HepG2 (cell line): Measurements from ENCODE around the gene EIF2S2. TPM values are rescaled to one million over a fixed set of nuclear protein-coding genes. Genes with fewer than 3 reads are reported as not detected.
A peak's percentile ranks its signal among the peaks of the same experiment; 100 is the strongest.
"Not testable (repeated sequence)": the region's sequence is repeated elsewhere in the genome, so short reads cannot be mapped to it uniquely, and the experiment has no call there.

Experiments
- ATAC-seq: fragments of 200-7000 bp; cut with Tn5 transposase; 3 replicates; pipeline ENCODE4 v1.9.1; 2020; ENCODE audit warnings: mild to moderate bottlenecking, moderate library complexity
- BruUV-seq: library from RNA; stranded (reverse); fragments of 400-500 nt; replicated peaks from 2 replicates; lab custom pipeline; 2021; lab: Mats Ljungman, UMichigan
- CTCF ChIA-PET: fragments of 300-600 bp; formaldehyde crosslinking; extraction: SDS; loops from one replicate; lab custom pipeline; 2021; ENCODE audit warnings: low total read pairs, inconsistent platforms, low intra/inter-chr PET ratio; lab: Yijun Ruan, JAX
- POLR2A ChIA-PET: fragments of 350-600 bp; sonication (Branson Sonifier 250); formaldehyde crosslinking; loops from one replicate; lab custom pipeline; 2020; ENCODE audit warnings: antibody characterized with exemption, inconsistent platforms; lab: Yijun Ruan, JAX
- DNase-seq: peaks from one replicate; pipeline ENCODE4 v3.0.0-alpha.2; 2015; ENCODE audit warnings: low spot score
- FAIRE-seq: peaks from 3 replicates; lab custom pipeline; 2011; peaks lifted over from hg19 to GRCh38; lab: Jason Lieb, UNC
- H2AFZ ChIP-seq: one replicate; pipeline ENCODE4 v1.6.1; 2011; ENCODE audit warnings: low read length, inconsistent platforms
- H3K27ac ChIP-seq: fragments of 300-600 bp; 3 replicates; pipeline ENCODE4 v1.8.0; 2011; ENCODE audit warnings: mixed run types, mild to moderate bottlenecking, mixed read lengths, low read length, inconsistent platforms; ENCODE audit not compliant: insufficient read depth; ENCODE audit errors: extremely low read length
- H3K27me3 ChIP-seq, 2 experiments: fragments of 200-600 bp in 1 of 2; 2 replicates in 1 of 2; 3 replicates in 1 of 2; pipeline versions ENCODE4 v1.6.0 to v1.8.0; 2011; ENCODE audit warnings: low read length in 2 of 2, mild to moderate bottlenecking in 2 of 2, moderate library complexity in 2 of 2, inconsistent platforms in 1 of 2; ENCODE audit not compliant: insufficient read depth in 2 of 2, control insufficient read depth in 1 of 2
- H3K36me3 ChIP-seq, 2 experiments: fragments of 200-600 bp in 1 of 2; replicated peaks in 1 of 2; 2 replicates in 1 of 2; 3 replicates in 1 of 2; pipeline versions ENCODE4 v1.5.1 to v1.8.0; 2011; ENCODE audit warnings: low read length in 2 of 2, inconsistent platforms in 1 of 2; ENCODE audit not compliant: insufficient read depth in 2 of 2, control insufficient read depth in 1 of 2
- H3K4me1 ChIP-seq: 2 replicates; pipeline ENCODE4 v1.5.1; 2012; ENCODE audit warnings: low read length, inconsistent platforms; ENCODE audit not compliant: insufficient read depth
- H3K4me2 ChIP-seq: 2 replicates; pipeline ENCODE4 v1.6.0; 2011; ENCODE audit warnings: low read depth, low read length, inconsistent platforms
- H3K4me3 ChIP-seq, 3 experiments: fragments of 200-600 bp in 1 of 3; sonication (generic), shearing (Covaris generic) in 1 of 3; replicated peaks in 1 of 3; 2 replicates each; pipeline ENCODE4 v1.5.1; 2011 to 2016; ENCODE audit warnings: low read length in 3 of 3, inconsistent platforms in 2 of 3, low read depth in 2 of 3, mild to moderate bottlenecking in 2 of 3, control low read depth in 1 of 3, mixed read lengths in 1 of 3; ENCODE audit not compliant: insufficient read depth in 1 of 3
- H3K79me2 ChIP-seq: one replicate; pipeline ENCODE4 v1.6.1; 2011; ENCODE audit warnings: low read length, inconsistent platforms; ENCODE audit not compliant: insufficient read depth
- H3K9ac ChIP-seq: 2 replicates; pipeline ENCODE4 v1.6.0; 2011; ENCODE audit warnings: mild to moderate bottlenecking, low read depth, low read length, inconsistent platforms; ENCODE audit not compliant: insufficient read depth
- H3K9me3 ChIP-seq: 2 replicates; pipeline ENCODE4 v1.5.1; 2012; ENCODE audit warnings: mild to moderate bottlenecking, low read length
- H4K20me1 ChIP-seq: 2 replicates; pipeline ENCODE4 v1.6.0; 2011; ENCODE audit warnings: inconsistent platforms, mild to moderate bottlenecking, low read length, moderate library complexity; ENCODE audit not compliant: insufficient read depth
- FOSL2 ChIP-seq: sonication (generic); formaldehyde crosslinking; IDR thresholded peaks from 2 replicates; pipeline ENCODE4 v1.4.0; 2020; ENCODE audit warnings: missing genetic modification reagents
- GFI1 ChIP-seq: sonication (generic); formaldehyde crosslinking; IDR thresholded peaks from 2 replicates; pipeline ENCODE4 v1.5.0; 2020; ENCODE audit warnings: missing genetic modification reagents, mild to moderate bottlenecking, borderline replicate concordance
- HDAC1 ChIP-seq: sonication (generic); formaldehyde crosslinking; IDR thresholded peaks from 2 replicates; pipeline ENCODE4 v1.5.1; 2020; ENCODE audit warnings: mild to moderate bottlenecking, missing genetic modification reagents
- HNF1B ChIP-seq: sonication (generic); formaldehyde crosslinking; IDR thresholded peaks from 2 replicates; pipeline ENCODE4 v1.5.1; 2020; ENCODE audit warnings: mild to moderate bottlenecking, moderate library complexity, missing genetic modification reagents
- REPIN1 ChIP-seq: sonication (generic); formaldehyde crosslinking; IDR thresholded peaks from 2 replicates; pipeline ENCODE4 v1.8.0; 2022; ENCODE audit warnings: missing genetic modification reagents, low read depth, mild to moderate bottlenecking, borderline replicate concordance
- SP1 ChIP-seq, 2 experiments: fragments of 450-650 bp in 1 of 2; sonication (generic) in 1 of 2; formaldehyde crosslinking in 1 of 2; IDR thresholded peaks; 2 replicates each; pipeline versions ENCODE4 v1.4.0 to v1.6.1; 2016 to 2020; ENCODE audit warnings: missing genetic modification reagents in 1 of 2
- SSRP1 ChIP-seq: IDR thresholded peaks from 2 replicates; pipeline ENCODE4 v1.6.1; 2016; ENCODE audit warnings: control low read depth
- TBX2 ChIP-seq: sonication (generic); formaldehyde crosslinking; IDR thresholded peaks from 2 replicates; pipeline ENCODE4 v1.5.0; 2020; ENCODE audit warnings: missing genetic modification reagents, mild to moderate bottlenecking, borderline replicate concordance
- ZNF264 ChIP-seq: sonication (generic); formaldehyde crosslinking; IDR thresholded peaks from 2 replicates; pipeline ENCODE4 v1.4.0; 2020; ENCODE audit warnings: missing genetic modification reagents
- ZNF687 ChIP-seq: sonication (generic); formaldehyde crosslinking; IDR thresholded peaks from 2 replicates; pipeline ENCODE4 v1.5.1; 2020; ENCODE audit warnings: mild to moderate bottlenecking, missing genetic modification reagents, moderate library complexity
- ZNF746 ChIP-seq: sonication (generic); formaldehyde crosslinking; IDR thresholded peaks from 2 replicates; pipeline ENCODE4 v1.8.0; 2022; ENCODE audit warnings: mild to moderate bottlenecking, missing genetic modification reagents
- ZNF788 ChIP-seq: sonication (generic); formaldehyde crosslinking; IDR thresholded peaks from 2 replicates; pipeline ENCODE4 v1.5.0; 2020; ENCODE audit warnings: mild to moderate bottlenecking, missing genetic modification reagents, borderline replicate concordance
- WGBS: methylation state at CpG from one replicate; pipeline ENCODE4 v1.1.6; 2017; ENCODE audit warnings: low lambda C conversion rate; 5-methylcytosine and 5-hydroxymethylcytosine counted together
- in situ Hi-C: cut with HindIII; loops from 2 replicates; pipeline ENCODE4 v1.10.0; 2017; ENCODE audit warnings: low pct_unique_long_range_greater_than_20kb; ENCODE audit not compliant: extremely low pct_ligation_motif_present
- intact Hi-C: fragments of 100-400 bp; cut with micrococcal nuclease; formaldehyde crosslinking; loops from one replicate; pipeline ENCODE4 v1.10.0; 2022; ENCODE audit not compliant: unreplicated experiment
- polyA plus RNA-seq, 8 experiments: library from polyadenylated mRNA; depleted of rRNA in 3 of 8; stranded (reverse) in 7 of 8; unstranded in 1 of 8; fragments of >200 nt; fragmentation: Illumina TruSeq in 4 of 8; extraction: Trizol in 4 of 8; gene quantifications; 2 replicates each; pipeline versions ENCODE4 v1.2.1 to v1.2.3, GENCODE V29; 2011 to 2016; ENCODE audit warnings: low read depth in 4 of 8, missing spikeins in 1 of 8, mixed read lengths in 1 of 8; ENCODE audit not compliant: insufficient read depth in 1 of 8
- total RNA-seq, 5 experiments: library from RNA; depleted of rRNA; stranded (reverse); fragments of >200 nt; fragmentation: Illumina TruSeq; extraction: Trizol; gene quantifications; 2 replicates each; pipeline ENCODE4 v1.2.3, GENCODE V29; 2016; ENCODE audit warnings: low read depth in 1 of 5

EIF2S2 gene
- total and polyA plus RNA-seq, 2 of the 13 experiments (the other 11 are each of a cell fraction or from before 2014, with no cell fraction given): 126 to 213 TPM

GRCh38 chr20:34132943-34133342 is 20.9 kb upstream of the EIF2S2 start:
- H3K9ac ChIP-seq; H3K27me3 ChIP-seq; H3K36me3 ChIP-seq; BruUV-seq; H3K4me3 ChIP-seq; H3K79me2 ChIP-seq; CTCF ChIA-PET; in situ Hi-C loops; ATAC-seq; FAIRE-seq; H3K4me2 ChIP-seq; intact Hi-C loops; H4K20me1 ChIP-seq; H2AFZ ChIP-seq; TF ChIP-seq SP1 (IDR thresholded peaks at IDR 0.05): not testable (repeated sequence)
- POLR2A ChIA-PET: interaction anchor here (0.6 to 1.2 kb wide), 3 partner anchors 20 to 140 kb away, joined by 3 to 17 read pairs (median 6); partner anchors contain the start of genes EIF2S2 and RALY
- peak overlapping the region; percentile 63 for H3K27ac ChIP-seq
- WGBS: 19% methylated on average over 13 of the region's 21 CpGs
- peak; percentile 85 for DNase-seq
- H3K9me3 ChIP-seq: peaks cover 16% of the 10 kb centered on the region; the same call in 1 of the 2 replicates
- peaks cover 58% of the 10 kb centered on the region for H3K4me1 ChIP-seq
- TF ChIP-seq ZNF746 (peak; percentile 85), HNF1B (peak; percentile 30; the same call in 1 of the 2 replicates), SSRP1 (CRISPR knock-in tag) (0 out of 2 replicates have a peak, but pooled peaks have one; percentile 27), ZNF788 (CRISPR knock-in tag) (peak; percentile 41; the same call in 1 of the 2 replicates), GFI1 (CRISPR knock-in tag) (peak; percentile 49; the same call in 1 of the 2 replicates), SP1 (CRISPR knock-in tag; IDR thresholded peaks at IDR 0.05) (peak; percentile 15; the same call in 1 of the 2 replicates), ZNF264 (0 out of 2 replicates have a peak, but pooled peaks have one; percentile 6), FOSL2 (CRISPR knock-in tag) (peak; percentile 35), HDAC1 (CRISPR knock-in tag) (peak; percentile 26; the same call in 1 of the 2 replicates), REPIN1 (CRISPR knock-in tag) (0 out of 2 replicates have a peak, but pooled peaks have one; percentile 43), TBX2 (CRISPR knock-in tag) (peak; percentile 60; the same call in 1 of the 2 replicates), ZNF687 (CRISPR knock-in tag) (peak; percentile 70)
